Fibroblast of lung (primary cell): ENCODE data around the gene ATRX. TPM values are rescaled to one million over a fixed set of nuclear protein-coding genes. Genes with fewer than 3 reads are reported as not detected.
"Not testable (repeated sequence)": the region's sequence is repeated elsewhere in the genome, so short reads cannot be mapped to it uniquely, and the experiment has no call there.

ENCODE experiments used
- DNase-seq, 2 donors: peaks; one replicate each; pipeline versions ENCODE4 v3.0.0 to v3.0.0-alpha.2; 2010; ENCODE audit warnings: low read depth in 2 of 2
- H2AFZ ChIP-seq: 2 replicates; pipeline ENCODE4 v1.5.1; 2012; ENCODE audit warnings: low read length, control low read depth, inconsistent platforms
- H3K27ac ChIP-seq: 2 replicates; pipeline ENCODE4 v1.5.1; 2011; ENCODE audit warnings: low read length, control low read depth; ENCODE audit not compliant: insufficient read depth
- H3K27me3 ChIP-seq: 2 replicates; pipeline ENCODE4 v1.5.1; 2011; ENCODE audit warnings: mild to moderate bottlenecking, low read length; ENCODE audit not compliant: control insufficient read depth, insufficient read depth
- H3K36me3 ChIP-seq: 2 replicates; pipeline ENCODE4 v1.5.1; 2011; ENCODE audit warnings: low read length; ENCODE audit not compliant: control insufficient read depth, insufficient read depth
- H3K4me1 ChIP-seq: 2 replicates; pipeline ENCODE4 v1.5.1; 2011; ENCODE audit warnings: low read length; ENCODE audit not compliant: control insufficient read depth, insufficient read depth; ENCODE audit errors: extremely low read depth
- H3K4me2 ChIP-seq: 2 replicates; pipeline ENCODE4 v1.5.1; 2011; ENCODE audit warnings: low read length, control low read depth; ENCODE audit not compliant: insufficient read depth; ENCODE audit errors: extremely low read depth
- H3K4me3 ChIP-seq, 4 experiments: fragments of 200-600 bp in 1 of 4; sonication (generic) in 1 of 4; replicated peaks in 1 of 4; 2 replicates each; pipeline ENCODE4 v1.5.1; 2011 to 2016; ENCODE audit warnings: low read length in 4 of 4, low read depth in 3 of 4, mild to moderate bottlenecking in 3 of 4, control low read depth in 2 of 4, inconsistent platforms in 1 of 4, mixed read lengths in 1 of 4; ENCODE audit not compliant: insufficient read depth in 1 of 4; ENCODE audit errors: control extremely low read depth in 1 of 4
- H3K79me2 ChIP-seq: 2 replicates; pipeline ENCODE4 v1.5.1; 2012; ENCODE audit warnings: mild to moderate bottlenecking, low read length, inconsistent platforms; ENCODE audit not compliant: control insufficient read depth, insufficient read depth
- H3K9ac ChIP-seq: 2 replicates; pipeline ENCODE4 v1.5.1; 2011; ENCODE audit warnings: mild to moderate bottlenecking, low read length, control low read depth; ENCODE audit not compliant: insufficient read depth
- H3K9me3 ChIP-seq: 2 replicates; pipeline ENCODE4 v1.5.1; 2012; ENCODE audit warnings: low read depth, low read length; ENCODE audit not compliant: control insufficient read depth, insufficient read depth
- H4K20me1 ChIP-seq: 2 replicates; pipeline ENCODE4 v1.5.1; 2011; ENCODE audit warnings: low read length; ENCODE audit not compliant: control insufficient read depth, insufficient read depth; ENCODE audit errors: extremely low read depth
- CTCF ChIP-seq, 2 donors: IDR thresholded peaks in 1 of 2; conservative IDR thresholded peaks in 1 of 2; 1 replicate in 1 of 2; 2 replicates in 1 of 2; pipeline ENCODE4 v1.5.1; 2011 to 2012; ENCODE audit warnings: low read length in 2 of 2, control low read depth in 1 of 2, inconsistent platforms in 1 of 2, low read depth in 1 of 2, mild to moderate bottlenecking in 1 of 2
- EZH2 ChIP-seq: IDR thresholded peaks from 2 replicates; pipeline ENCODE4 v1.5.1; 2012; ENCODE audit warnings: low read length, control low read depth, mild to moderate bottlenecking; ENCODE audit errors: missing control alignments
- polyA plus RNA-seq, 2 donors: library from polyadenylated mRNA; depleted of rRNA in 1 of 2; stranded (reverse) in 1 of 2; unstranded in 1 of 2; fragments of >200 nt; gene quantifications; 2 replicates each; pipeline ENCODE4 v1.2.1, GENCODE V29; 2011 to 2012; ENCODE audit warnings: missing spikeins in 1 of 2
- total RNA-seq: library from RNA; depleted of rRNA; stranded (reverse); fragments of >200 nt; gene quantifications from 2 replicates; pipeline ENCODE4 v1.2.1, GENCODE V29; 2014

The ATRX gene
- total and polyA plus RNA-seq, 2 donors (not counting 1 experiment from before 2014, with no cell fraction given) = 52.6 to 100 TPM

DNA sequence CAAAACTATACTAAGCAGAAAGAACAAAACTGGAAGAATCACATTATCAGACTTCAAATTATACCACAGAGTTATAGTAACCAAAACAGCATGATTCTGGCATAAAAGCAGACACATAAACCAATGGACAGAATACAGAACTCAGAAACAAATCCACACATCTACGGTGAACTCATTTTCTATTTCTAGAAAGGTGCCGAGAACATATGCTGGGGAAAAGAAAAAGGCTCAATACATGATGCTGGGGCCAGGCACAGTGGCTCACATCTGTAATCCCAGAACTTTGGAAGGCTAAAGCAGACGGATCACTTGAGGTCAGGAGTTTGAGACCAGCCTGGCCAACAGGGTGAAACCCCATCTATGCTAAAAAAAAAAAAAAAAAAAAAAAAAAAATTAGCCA, 52.7 kb downstream of the ATRX start:
- Histone ChIP-seq H2AFZ (no peak overlapping the region), H4K20me1 (no peaks in the 10 kb centered on the region), H3K79me2 (peaks cover 30% of the 10 kb centered on the region), H3K27me3 (no peaks in the 10 kb centered on the region), H3K27ac (no peak overlapping the region), H3K4me1 (no peaks in the 10 kb centered on the region), H3K36me3 (no peaks in the 10 kb centered on the region), H3K9ac (no peak overlapping the region), H3K4me2 (no peak overlapping the region), H3K9me3 (no peaks in the 10 kb centered on the region), H3K4me3 (no peak overlapping the region)
- no peak for TF ChIP-seq EZH2
- no peak for TF ChIP-seq CTCF (conservative IDR thresholded peaks at IDR 0.05 in 1 of 2, IDR thresholded peaks at IDR 0.05 in 1 of 2; ENCODE audit: low read depth in 1 of 2, low read length in 2 of 2)
- DNase-seq = no peak

GRCh38 chrX:77731821-77732419, 54.1 kb downstream of the ATRX start:
- H3K36me3 ChIP-seq = no peaks in the 10 kb centered on the region
- DNase-seq = no peak
- no peaks in the 10 kb centered on the region for H3K4me1 ChIP-seq
- H3K9ac ChIP-seq = no peak overlapping the region
- H3K79me2 ChIP-seq = peaks cover 37% of the 10 kb centered on the region
- H3K27ac ChIP-seq = no peak overlapping the region
- no peak overlapping the region for H3K4me2 ChIP-seq
- H3K4me3 ChIP-seq = no peak overlapping the region
- TF ChIP-seq EZH2 (no peak), CTCF (conservative IDR thresholded peaks at IDR 0.05 in 1 of 2, IDR thresholded peaks at IDR 0.05 in 1 of 2; ENCODE audit: low read depth in 1 of 2, low read length in 2 of 2) (no peak)
- H3K27me3 ChIP-seq = no peaks in the 10 kb centered on the region
- no peaks in the 10 kb centered on the region for H4K20me1 ChIP-seq
- H3K9me3 ChIP-seq = no peaks in the 10 kb centered on the region
- no peak overlapping the region for H2AFZ ChIP-seq

DNA sequence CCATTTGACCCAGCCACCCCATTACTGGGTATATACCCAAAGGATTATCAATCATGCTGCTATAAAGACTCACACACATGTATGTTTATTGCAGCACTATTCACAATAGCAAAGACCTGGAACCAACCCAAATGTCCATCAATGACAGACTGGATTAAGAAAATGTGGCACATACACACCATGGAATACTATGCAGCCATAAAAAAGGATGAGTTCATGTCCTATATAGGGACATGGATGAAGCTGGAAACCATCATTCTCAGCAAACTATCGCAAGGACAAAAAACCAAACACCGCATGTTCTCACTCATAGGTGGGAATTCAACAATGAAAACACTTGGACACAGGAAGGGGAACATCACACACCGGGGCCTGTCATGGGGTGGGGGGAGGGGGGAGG, 59.9 kb downstream of the ATRX start:
- H2AFZ ChIP-seq, H3K27ac ChIP-seq, H3K4me2 ChIP-seq, H3K27me3 ChIP-seq, H4K20me1 ChIP-seq, H3K9ac ChIP-seq, DNase-seq, H3K4me3 ChIP-seq, H3K4me1 ChIP-seq, H3K9me3 ChIP-seq, H3K36me3 ChIP-seq: not testable (repeated sequence)
- peaks cover 32% of the 10 kb centered on the region for H3K79me2 ChIP-seq
